ENCODE results near the gene RFC4. TPM values are rescaled to one million over a fixed set of nuclear protein-coding genes. Genes with fewer than 3 reads are reported as not detected.

Gene RFC4
- total and polyA plus RNA-seq, 2 of the 13 experiments (the other 11 are each of a cell fraction or from before 2014, with no cell fraction given), result 18.5 to 103 TPM

- TF ChIP-seq GLMP (CRISPR knock-in tag; IDR thresholded peaks at IDR 0.05; ENCODE audit: borderline replicate concordance), result no peak
- TF ChIP-seq ZBTB43 (CRISPR knock-in tag; conservative IDR thresholded peaks at IDR 0.05), result no peak; the same call in 1 of the 2 replicates
- TF ChIP-seq RARA (CRISPR knock-in tag; IDR thresholded peaks at IDR 0.05), result peak; percentile 19; the same call in 1 of the 2 replicates
- TF ChIP-seq SNRNP70 (IDR thresholded peaks at IDR 0.05; ENCODE audit: low read depth, low read length), result no peak
- TF ChIP-seq GFI1 (CRISPR knock-in tag; IDR thresholded peaks at IDR 0.05; ENCODE audit: borderline replicate concordance), result peak; percentile 57; the same call in 1 of the 2 replicates
- no peak for TF ChIP-seq CEBPB (IDR thresholded peaks at IDR 0.05; ENCODE audit: borderline replicate concordance, low read depth, low read length)
- peak; percentile 68; the same call in 1 of the 2 replicates for TF ChIP-seq KLF9 (CRISPR knock-in tag; IDR thresholded peaks at IDR 0.05; ENCODE audit: low read depth)
- TF ChIP-seq ZNF224 (CRISPR knock-in tag; IDR thresholded peaks at IDR 0.05), result peak; percentile 78; the same call in 1 of the 2 replicates
- TF ChIP-seq ZNF576 (CRISPR knock-in tag; IDR thresholded peaks at IDR 0.05), result no peak
- TF ChIP-seq REL (CRISPR knock-in tag; conservative IDR thresholded peaks at IDR 0.05), result peak; percentile 92
- TF ChIP-seq TIGD3 (CRISPR knock-in tag; IDR thresholded peaks at IDR 0.05; ENCODE audit: borderline replicate concordance), result 0 out of 2 replicates have a peak, but pooled peaks have one; percentile 51
- no peak for TF ChIP-seq ZNF281 (CRISPR knock-in tag; IDR thresholded peaks at IDR 0.05; ENCODE audit: borderline replicate concordance)
- TF ChIP-seq MYNN (CRISPR knock-in tag; IDR thresholded peaks at IDR 0.05; ENCODE audit: low read depth), result 0 out of 2 replicates have a peak, but pooled peaks have one; percentile 19
- TF ChIP-seq ZNF205 (CRISPR knock-in tag; IDR thresholded peaks at IDR 0.05), result peak; percentile 79; the same call in 1 of the 2 replicates
- peak; percentile 48 for TF ChIP-seq ZEB1 (IDR thresholded peaks at IDR 0.05; ENCODE audit: insufficient replicate concordance, low read depth)
- peak; percentile 42; the same call in 1 of the 2 replicates for TF ChIP-seq ZNF703 (CRISPR knock-in tag; IDR thresholded peaks at IDR 0.05; ENCODE audit: borderline replicate concordance)
- TF ChIP-seq ZNF510 (CRISPR knock-in tag; IDR thresholded peaks at IDR 0.05; ENCODE audit: low read depth), result no peak
- TF ChIP-seq ZSCAN20 (CRISPR knock-in tag; IDR thresholded peaks at IDR 0.05; ENCODE audit: borderline replicate concordance), result peak; percentile 37; the same call in 1 of the 2 replicates
- peak; percentile 62; the same call in 1 of the 2 replicates for TF ChIP-seq ZNF33A (CRISPR knock-in tag; IDR thresholded peaks at IDR 0.05; ENCODE audit: borderline replicate concordance)
- no peak for TF ChIP-seq ZNF207 (IDR thresholded peaks at IDR 0.05; ENCODE audit: borderline replicate concordance)
- TF ChIP-seq SAP130 (CRISPR knock-in tag; IDR thresholded peaks at IDR 0.05; ENCODE audit: low read depth), result peak; percentile 89
- 0 out of 2 replicates have a peak, but pooled peaks have one; percentile 66 for TF ChIP-seq MBD4 (IDR thresholded peaks at IDR 0.05; ENCODE audit: borderline replicate concordance, low read length)
- peak; percentile 52; the same call in 1 of the 2 replicates for TF ChIP-seq CBX5 (CRISPR knock-in tag; IDR thresholded peaks at IDR 0.05; ENCODE audit: borderline replicate concordance)
These were observed 23.1 kb downstream of the RFC4 start, which contains the start of gene EIF4A2 (continued) for GRCh38 chr3:186783058-186783730.

All from HepG2 (cell line).